Ishikawa (cell line): Measurements from ENCODE around the gene USP12.

Experiments used
- CEBPB ChIP-seq: IDR thresholded peaks from 2 replicates; pipeline ENCODE4 v1.6.1; 2012
- CREB1 ChIP-seq: IDR thresholded peaks from 2 replicates; pipeline ENCODE4 v1.6.1; 2012; ENCODE audit warnings: low read depth
- EGR1 ChIP-seq: IDR thresholded peaks from 2 replicates; pipeline ENCODE4 v1.6.1; 2012
- EP300 ChIP-seq: IDR thresholded peaks from 2 replicates; pipeline ENCODE4 v1.6.1; 2012; ENCODE audit warnings: borderline replicate concordance
- FOXM1 ChIP-seq: IDR thresholded peaks from 2 replicates; pipeline ENCODE4 v1.6.1; 2012; ENCODE audit warnings: low read depth, borderline replicate concordance
- NFIC ChIP-seq: IDR thresholded peaks from 2 replicates; pipeline ENCODE4 v1.6.1; 2012
- RAD21 ChIP-seq: IDR thresholded peaks from 2 replicates; pipeline ENCODE4 v1.6.1; 2012; ENCODE audit warnings: low read depth
- TAF1 ChIP-seq: IDR thresholded peaks from 2 replicates; pipeline ENCODE4 v1.6.1; 2012; ENCODE audit warnings: low read depth, mild to moderate bottlenecking
- TCF12 ChIP-seq: IDR thresholded peaks from 2 replicates; pipeline ENCODE4 v1.6.1; 2012; ENCODE audit warnings: low read depth
- TEAD4 ChIP-seq: IDR thresholded peaks from 2 replicates; pipeline ENCODE4 v1.6.1; 2012
- YY1 ChIP-seq: IDR thresholded peaks from 2 replicates; pipeline ENCODE4 v1.6.1; 2012; ENCODE audit warnings: low read depth
- ZBTB7A ChIP-seq: IDR thresholded peaks from 2 replicates; pipeline ENCODE4 v1.6.1; 2012; ENCODE audit warnings: low read depth
- TF ChIP-seq, protein P1 (sequence below): IDR thresholded peaks from 2 replicates; pipeline ENCODE4 v1.6.1; 2012
- TF ChIP-seq, protein P2 (sequence below): IDR thresholded peaks from 2 replicates; pipeline ENCODE4 v1.6.1; 2012
- TF ChIP-seq, protein P3 (sequence below): IDR thresholded peaks from 2 replicates; pipeline ENCODE4 v1.6.1; 2012; ENCODE audit warnings: low read depth, mild to moderate bottlenecking

The USP12 gene

DNA sequence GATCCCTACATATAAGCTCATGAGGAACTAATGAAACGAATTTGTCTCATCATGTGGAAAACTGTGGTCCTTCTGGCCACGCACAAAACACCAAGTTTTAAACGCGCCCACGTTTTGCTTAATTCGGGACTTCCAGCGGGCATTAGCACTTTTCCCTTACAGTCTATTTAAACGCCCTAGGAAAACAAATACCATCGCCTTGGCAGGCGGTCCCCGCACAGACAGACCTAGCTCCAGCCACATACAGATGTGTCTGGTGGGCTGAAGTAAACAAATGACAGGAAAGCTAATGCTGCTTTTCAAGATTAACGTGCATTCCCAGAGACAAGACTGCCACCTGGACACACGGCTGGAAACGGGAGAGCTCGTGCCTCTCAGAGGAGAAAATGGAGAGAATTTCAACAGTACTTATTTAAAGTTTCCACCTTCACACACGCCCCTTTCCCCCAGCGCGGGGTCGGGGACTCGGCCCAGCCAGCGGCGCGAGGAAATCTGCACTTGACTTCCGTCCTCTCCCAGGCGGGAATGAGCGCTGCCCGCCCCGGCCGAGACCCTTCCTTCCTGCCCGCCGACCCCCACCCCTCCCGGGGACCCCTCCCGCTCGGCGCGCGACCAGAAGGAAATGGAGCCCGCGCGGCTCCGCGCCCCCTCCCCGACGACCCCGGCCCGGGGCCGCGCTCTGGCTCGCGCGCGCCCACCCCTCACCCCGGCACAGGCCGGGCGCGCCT, 931 bp downstream of the USP12 start:
- TF ChIP-seq TAF1 (no peak), TCF12 (no peak), EGR1 (no peak), TEAD4 (no peak), FOXM1 (no peak), CREB1 (no peak), EP300 (no peak), RAD21 (peak; percentile 22; the same call in 1 of the 2 replicates), NFIC (no peak), ZBTB7A (peak; percentile 85)
- TF ChIP-seq, protein P1, sequence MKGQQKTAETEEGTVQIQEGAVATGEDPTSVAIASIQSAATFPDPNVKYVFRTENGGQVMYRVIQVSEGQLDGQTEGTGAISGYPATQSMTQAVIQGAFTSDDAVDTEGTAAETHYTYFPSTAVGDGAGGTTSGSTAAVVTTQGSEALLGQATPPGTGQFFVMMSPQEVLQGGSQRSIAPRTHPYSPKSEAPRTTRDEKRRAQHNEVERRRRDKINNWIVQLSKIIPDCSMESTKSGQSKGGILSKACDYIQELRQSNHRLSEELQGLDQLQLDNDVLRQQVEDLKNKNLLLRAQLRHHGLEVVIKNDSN, result no peak

DNA sequence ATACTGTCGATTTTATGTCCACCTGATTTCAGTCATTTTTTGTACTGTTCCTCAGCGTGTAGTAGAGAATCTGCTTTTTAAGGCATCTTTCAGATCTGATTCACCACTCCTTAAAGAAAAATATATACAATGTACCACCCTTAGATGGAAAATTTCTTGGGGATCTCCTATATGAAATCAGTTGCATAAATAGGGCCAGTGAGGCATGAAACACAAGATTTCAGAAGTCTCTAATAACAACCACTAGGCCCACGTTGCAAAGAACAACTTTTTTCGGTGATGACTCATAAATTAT, 1.4 kb downstream of the USP12 start:
- TF ChIP-seq RAD21 (no peak), CEBPB (no peak), FOXM1 (no peak), ZBTB7A (no peak), TCF12 (no peak), NFIC (no peak), TAF1 (no peak), EGR1 (no peak), YY1 (no peak), EP300 (no peak), CREB1 (no peak), TEAD4 (no peak)
- TF ChIP-seq, protein P2, sequence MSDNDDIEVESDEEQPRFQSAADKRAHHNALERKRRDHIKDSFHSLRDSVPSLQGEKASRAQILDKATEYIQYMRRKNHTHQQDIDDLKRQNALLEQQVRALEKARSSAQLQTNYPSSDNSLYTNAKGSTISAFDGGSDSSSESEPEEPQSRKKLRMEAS, result no peak
- TF ChIP-seq, protein P3, sequence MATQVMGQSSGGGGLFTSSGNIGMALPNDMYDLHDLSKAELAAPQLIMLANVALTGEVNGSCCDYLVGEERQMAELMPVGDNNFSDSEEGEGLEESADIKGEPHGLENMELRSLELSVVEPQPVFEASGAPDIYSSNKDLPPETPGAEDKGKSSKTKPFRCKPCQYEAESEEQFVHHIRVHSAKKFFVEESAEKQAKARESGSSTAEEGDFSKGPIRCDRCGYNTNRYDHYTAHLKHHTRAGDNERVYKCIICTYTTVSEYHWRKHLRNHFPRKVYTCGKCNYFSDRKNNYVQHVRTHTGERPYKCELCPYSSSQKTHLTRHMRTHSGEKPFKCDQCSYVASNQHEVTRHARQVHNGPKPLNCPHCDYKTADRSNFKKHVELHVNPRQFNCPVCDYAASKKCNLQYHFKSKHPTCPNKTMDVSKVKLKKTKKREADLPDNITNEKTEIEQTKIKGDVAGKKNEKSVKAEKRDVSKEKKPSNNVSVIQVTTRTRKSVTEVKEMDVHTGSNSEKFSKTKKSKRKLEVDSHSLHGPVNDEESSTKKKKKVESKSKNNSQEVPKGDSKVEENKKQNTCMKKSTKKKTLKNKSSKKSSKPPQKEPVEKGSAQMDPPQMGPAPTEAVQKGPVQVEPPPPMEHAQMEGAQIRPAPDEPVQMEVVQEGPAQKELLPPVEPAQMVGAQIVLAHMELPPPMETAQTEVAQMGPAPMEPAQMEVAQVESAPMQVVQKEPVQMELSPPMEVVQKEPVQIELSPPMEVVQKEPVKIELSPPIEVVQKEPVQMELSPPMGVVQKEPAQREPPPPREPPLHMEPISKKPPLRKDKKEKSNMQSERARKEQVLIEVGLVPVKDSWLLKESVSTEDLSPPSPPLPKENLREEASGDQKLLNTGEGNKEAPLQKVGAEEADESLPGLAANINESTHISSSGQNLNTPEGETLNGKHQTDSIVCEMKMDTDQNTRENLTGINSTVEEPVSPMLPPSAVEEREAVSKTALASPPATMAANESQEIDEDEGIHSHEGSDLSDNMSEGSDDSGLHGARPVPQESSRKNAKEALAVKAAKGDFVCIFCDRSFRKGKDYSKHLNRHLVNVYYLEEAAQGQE, result no peak
- TF ChIP-seq, protein P1, result no peak

DNA sequence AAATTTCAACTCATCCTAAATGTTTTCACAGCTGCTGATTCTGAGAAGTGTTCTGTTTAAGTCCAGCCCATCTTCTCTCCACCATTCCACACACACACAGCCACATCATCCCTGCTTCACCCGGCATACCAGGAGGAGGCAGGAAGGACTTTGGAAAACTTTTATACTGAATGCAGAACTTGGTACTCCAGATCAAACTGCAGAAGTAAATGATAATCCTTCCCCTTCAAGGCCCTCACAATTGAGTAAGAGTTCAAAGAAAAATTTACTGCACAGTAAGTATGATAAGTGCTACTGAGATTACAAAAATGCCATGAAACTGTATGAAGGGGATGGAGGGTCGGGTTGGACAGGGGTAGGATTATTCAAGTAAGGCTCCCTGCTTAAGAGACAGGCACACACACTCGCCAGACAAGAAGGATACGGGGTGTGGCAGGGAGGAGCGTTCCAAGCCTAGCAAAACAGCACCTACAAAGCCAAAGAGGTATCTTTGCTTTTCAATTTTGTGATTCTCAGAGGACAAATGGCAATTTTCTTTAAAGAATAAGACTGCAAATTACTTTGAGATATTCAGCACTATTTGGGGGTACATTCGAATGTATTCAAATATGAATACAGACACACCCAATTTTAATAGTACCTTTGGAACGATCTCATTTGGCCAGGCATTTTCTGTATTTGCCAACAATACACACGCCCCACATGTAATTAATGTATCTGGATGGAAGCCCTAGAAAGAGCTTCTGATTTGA, 2.5 kb downstream of the USP12 start:
- TF ChIP-seq TAF1 (no peak), CREB1 (no peak), FOXM1 (no peak), ZBTB7A (no peak), TEAD4 (no peak), TCF12 (no peak), CEBPB (no peak), YY1 (no peak), RAD21 (no peak), NFIC (no peak), EGR1 (no peak), EP300 (no peak)
- TF ChIP-seq, protein P2, result no peak
- TF ChIP-seq, protein P1, result no peak
- TF ChIP-seq, protein P3, result no peak

DNA sequence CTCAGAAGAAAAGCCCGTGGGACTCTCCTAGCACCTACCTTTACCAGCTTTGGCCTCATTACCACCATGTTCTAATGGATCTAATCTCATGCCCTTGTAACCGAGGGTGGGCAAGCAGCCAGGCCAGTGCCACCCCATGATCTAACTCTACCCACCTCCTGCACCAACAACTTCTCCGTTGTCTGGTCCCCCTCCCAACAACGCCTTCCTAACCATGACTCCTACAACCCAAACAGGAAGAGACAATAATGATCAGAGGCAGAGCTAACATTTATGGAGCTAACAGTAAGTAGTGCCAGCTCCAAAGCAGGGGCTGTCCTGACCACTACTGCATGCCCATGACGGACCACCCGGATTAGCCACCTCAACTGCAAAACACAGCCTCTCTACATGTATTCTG, 3.5 kb downstream of the USP12 start:
- TF ChIP-seq FOXM1 (no peak), CREB1 (no peak), TCF12 (no peak), NFIC (no peak), YY1 (no peak), ZBTB7A (no peak), EGR1 (no peak), EP300 (no peak), CEBPB (no peak), TAF1 (no peak)
- TF ChIP-seq, protein P3, result no peak
- TF ChIP-seq, protein P1, result no peak
